HG03196 (cell line): ENCODE measurements around the gene USP5.
"Not testable (repeated sequence)": the region's sequence is repeated elsewhere in the genome, so short reads cannot be mapped to it uniquely, and the experiment has no call there.

Experiments used
- ATAC-seq: cut with Tn5 transposase; IDR thresholded peaks from one replicate; pipeline ENCODE4 v1.9.1; 2021; ENCODE audit not compliant: unreplicated experiment

The USP5 gene

DNA sequence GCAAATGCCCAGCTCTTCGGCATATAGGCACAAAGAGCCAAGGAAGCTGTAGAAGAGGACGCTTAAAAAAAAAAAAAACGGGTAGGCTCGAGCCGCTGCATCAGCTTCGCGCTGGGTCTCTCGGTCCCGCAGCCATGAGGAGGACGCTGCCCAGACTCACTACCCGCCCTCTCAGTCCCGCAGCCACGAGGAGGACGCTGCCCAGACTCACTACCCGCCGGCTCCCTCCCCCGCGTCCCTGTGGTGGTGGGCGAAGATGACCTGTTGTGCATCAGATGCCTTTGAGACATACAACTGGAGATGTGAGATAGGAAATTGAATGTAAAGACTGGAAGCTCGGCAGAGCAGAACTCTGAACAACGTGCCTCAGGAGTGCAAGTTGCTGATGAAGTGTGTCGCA lies 32.6 kb downstream of the USP5 start:
- ATAC-seq: no peak

DNA sequence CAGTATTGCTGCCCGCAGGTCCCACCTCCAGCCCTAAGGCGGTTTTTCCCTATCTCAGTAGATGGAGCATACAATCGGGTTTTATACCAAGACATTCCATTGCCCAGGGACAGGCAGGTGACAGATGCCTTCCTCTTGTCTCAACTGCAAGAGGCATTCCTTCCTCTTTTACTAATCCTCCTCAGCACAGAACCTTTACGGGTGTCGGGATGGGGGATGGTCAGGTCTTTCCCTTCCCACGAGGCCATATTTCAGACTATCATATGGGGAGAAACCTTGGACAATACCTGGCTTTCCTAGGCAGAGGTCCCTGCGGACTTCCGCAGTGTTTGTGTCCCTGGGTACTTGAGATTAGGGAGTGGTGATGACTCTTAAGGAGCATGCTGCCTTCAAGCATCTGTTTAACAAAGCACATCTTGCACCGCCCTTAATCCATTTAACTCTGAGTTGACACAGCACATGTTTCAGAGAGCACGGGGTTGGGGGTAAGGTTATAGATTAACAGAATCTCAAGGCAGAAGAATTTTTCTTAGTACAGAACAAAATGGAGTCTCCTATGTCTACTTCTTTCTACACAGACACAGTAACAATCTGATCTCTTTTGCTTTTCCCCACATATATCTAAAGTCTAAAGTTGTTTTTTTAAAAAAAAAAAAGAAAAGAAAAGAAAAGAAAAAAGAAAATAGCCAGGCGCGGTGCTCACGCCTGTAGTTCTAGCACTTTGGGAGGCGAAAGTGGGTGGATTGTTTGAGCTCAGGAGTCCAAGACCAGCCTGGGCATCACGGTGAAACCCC lies 34.5 kb downstream of the USP5 start:
- ATAC-seq: not testable (repeated sequence)

GRCh38 chr12:6887460-6887859 lies 35.5 kb downstream of the USP5 start:
- no peak for ATAC-seq

DNA sequence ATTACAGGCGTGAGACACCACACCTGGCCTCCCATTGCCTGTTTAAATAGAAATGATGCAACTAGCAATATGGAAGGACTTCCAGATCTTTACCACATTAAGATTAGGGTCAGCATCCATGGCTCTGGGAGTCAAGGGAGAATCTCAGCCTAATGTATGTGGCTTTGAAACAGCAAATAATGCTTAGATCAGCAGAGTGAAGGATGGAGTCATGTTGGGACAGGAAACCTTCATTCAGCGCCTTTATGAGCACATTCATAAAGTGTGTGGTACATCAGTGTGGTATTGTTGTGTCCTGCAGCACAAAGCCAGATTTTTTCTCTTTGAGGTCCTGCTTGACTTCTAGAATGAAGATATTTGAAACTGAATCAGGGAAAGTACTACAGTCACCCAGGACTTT lies 36.4 kb downstream of the USP5 start:
- ATAC-seq: no peak

GRCh38 chr12:6888794-6889193 lies 36.8 kb downstream of the USP5 start:
- ATAC-seq: not testable (repeated sequence)

- ATAC-seq: not testable (repeated sequence)
Observed at GRCh38 chr12:6889775-6890573, 38.0 kb downstream of the USP5 start.

DNA sequence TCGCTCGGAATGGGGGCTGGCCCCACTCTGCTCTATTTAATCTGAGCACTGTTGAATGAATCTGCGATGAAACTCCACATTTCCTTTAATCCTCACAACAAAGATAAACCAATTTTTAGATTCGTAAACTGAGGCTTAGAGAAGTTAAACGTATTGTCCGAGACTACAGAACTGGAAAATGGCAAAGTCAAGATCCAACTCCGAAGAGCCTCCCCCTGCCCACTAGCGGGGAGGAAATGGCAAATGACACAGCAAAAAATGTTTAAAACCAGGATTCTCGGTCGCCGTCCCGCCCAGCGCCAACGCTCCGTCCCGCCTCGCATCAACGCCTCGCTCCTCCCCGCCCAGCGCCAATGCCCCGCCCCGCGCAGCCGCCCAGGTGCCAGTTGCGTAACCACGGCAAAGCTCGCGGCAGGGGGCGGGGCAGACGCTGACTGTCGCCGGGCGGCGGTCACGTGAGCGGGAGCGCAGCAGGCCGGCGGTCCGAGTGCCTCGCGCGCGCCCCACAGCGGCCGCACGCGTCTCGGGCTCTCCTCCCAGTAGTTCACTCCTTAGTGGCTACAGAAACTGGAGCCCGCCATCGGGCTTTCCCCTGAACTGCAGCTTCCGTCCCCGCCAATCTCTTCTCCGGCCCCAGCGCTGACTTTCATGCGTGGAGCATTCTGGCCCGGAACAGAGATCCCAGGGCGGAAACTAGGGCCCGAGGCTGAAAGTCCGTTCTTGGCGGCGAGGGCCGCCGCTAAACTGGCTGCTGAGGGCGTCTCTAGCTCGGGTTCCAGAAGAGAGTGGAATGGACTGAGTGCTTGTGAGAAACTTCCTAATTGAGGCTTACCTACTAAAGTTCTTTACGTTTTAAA lies 39.1 kb downstream of the USP5 start:
- ATAC-seq: peak; percentile 94

DNA sequence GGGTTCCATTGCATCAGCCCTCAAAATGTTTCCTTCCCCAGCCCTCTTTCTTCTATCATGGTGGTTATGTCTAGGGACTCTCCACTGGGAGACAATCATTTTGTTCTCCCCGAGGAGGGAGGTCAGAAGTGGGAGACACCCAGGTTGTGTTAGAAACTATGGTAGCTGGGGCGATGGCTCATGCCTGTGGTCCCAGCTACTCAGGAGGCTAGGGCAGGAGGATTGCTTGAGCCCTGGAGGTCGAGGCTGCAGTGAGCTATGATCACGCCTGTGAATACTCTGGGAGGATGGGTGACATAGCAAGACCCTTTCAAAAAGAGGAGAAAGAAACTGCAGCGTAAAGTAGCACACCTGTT lies 39.7 kb downstream of the USP5 start:
- ATAC-seq: peak; percentile 13

- ATAC-seq: not testable (repeated sequence)
Observed at GRCh38 chr12:6892683-6893082, 40.7 kb downstream of the USP5 start.

- no peak for ATAC-seq
Observed at GRCh38 chr12:6894321-6894720, 42.4 kb downstream of the USP5 start.

DNA sequence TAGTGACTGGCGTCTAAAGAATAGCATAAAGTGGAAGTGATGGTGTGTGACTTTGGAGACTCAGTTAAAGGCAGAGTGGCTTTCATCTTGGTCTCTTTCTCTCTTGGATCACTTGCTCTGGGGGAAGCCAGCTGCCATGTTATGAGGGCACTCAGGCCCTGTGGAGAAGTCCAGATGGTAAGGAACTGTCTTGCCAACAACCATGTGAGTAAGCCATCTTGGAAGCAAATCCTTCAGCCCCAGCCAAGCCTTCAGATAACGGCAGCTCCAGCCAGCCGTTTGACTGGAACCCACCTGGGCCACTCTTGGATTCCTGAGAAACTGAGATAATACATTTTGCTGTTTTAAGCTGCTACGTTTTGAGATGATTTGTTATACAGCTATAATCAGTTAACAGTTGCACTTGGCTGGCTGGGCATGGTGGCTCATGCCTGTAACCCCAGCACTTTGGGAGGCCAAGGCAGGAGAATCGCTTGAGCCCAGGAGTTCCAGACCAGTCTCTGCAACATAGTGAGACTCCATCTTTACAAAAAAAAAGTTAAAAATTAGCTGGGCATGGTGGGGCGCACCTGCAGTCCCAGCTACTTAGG lies 45.0 kb downstream of the USP5 start:
- no peak for ATAC-seq

GRCh38 chr12:6899427-6899826 lies 47.5 kb downstream of the USP5 start:
- no peak for ATAC-seq

DNA sequence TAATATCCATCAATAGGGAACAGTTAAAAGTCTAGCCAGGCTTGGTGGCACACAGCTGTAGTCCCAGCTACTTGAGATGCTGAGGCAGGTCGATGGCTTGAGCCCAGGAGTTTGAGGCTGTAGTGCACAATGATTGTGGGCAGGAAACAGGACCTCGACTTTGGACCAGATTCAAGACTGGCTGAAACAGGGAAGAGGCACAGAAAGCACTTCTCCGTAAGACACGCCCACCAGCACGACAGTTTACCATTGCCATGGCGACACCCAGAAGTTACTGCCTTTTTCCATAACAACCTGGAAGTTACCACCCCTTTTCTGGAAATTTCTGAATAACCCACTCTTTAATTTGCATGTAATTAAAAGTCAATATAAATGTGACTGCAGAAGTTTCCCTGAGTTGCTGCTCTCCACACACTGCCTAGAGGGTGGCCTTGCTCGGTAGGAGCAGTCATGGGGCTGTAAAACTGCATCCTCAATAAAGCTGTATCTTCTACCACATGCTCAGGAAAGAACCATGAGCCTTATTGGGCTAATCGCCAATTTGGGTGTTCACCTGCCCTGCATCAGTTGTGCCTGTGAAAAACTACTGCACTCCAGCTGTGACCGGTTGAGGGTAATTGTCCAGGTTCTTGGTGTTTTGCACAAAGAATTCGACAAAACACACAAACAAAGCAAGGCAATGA lies 48.0 kb downstream of the USP5 start:
- ATAC-seq: no peak

- ATAC-seq: no peak
Observed at GRCh38 chr12:6902448-6902847, 50.5 kb downstream of the USP5 start.

DNA sequence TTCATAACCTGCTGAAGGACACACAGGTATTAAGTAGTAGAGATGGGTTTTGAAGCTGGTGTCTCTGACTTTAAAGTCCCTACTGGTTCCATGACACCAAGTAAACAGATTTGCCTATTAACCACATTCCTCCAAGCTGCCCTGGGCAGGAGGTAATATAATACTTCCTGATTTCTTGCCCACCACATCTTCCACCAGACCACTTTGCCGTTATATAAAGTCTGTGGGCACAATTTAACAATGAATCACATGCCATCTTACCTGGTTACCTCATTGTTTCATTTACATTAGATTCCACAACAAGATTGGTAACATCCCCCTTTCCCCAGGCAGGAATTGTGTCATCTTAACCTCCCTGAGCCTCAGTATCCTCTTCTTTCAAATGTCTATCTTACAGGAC lies 51.8 kb downstream of the USP5 start:
- no peak for ATAC-seq

- peak; percentile 88 for ATAC-seq
Observed at GRCh38 chr12:6904280-6905276, 52.6 kb downstream of the USP5 start, which contains the start of gene LRRC23. LRRC23 (plus strand) TSS chr12:6904822; CDS start chr12:6905634, 812 bp downstream.

DNA sequence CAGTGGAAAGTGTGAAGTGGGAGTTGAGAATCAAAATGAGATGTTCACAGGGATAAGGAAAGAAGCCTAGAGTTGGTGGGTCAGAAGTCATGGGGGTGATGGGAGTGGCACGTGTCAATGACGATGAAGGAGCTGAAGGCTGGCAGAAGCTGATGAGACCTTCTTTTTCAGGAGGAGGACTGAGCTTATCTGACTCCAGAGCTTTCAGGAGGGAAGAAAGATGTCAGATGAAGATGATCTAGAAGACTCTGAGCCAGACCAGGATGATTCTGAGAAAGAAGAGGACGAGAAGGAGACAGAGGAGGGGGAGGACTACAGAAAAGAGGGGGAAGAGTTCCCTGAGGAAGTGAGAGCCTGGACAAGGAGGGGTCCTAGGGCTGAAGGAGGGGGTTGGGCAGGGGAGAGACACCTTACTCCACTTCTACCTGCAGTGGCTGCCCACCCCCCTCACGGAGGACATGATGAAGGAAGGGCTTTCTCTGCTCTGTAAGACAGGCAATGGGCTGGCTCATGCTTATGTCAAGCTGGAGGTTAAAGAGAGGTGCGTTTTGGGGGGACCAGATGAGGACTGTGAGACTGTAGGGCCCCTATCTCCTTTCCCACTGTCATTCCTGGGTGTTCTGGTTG lies 53.6 kb downstream of the USP5 start:
- ATAC-seq: no peak

DNA sequence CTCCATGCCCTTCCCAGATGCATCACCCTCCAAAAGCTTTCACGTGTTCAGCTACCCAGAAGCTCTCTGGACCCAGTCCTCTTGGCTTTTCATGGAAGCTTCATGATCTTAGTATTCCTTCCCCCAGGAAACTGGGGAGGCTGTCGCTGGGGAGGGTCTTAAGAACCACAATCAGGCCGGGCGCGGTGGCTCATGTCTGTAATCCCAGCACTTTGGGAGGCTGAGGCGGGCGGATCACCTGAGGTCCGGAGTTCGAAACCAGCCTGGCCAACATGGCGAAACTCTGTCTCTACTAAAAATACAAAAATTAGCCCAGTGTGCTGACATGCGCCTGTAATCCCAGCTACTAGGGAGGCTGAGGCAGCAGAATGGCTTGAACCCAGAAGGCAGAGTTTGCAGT lies 56.2 kb downstream of the USP5 start:
- not testable (repeated sequence) for ATAC-seq
